CD4-positive, alpha-beta T cell (primary cell): ENCODE data around the gene FAAH. TPM values are rescaled to one million over a fixed set of nuclear protein-coding genes. Genes with fewer than 3 reads are reported as not detected.

Experiments used
- ATAC-seq: fragments of 200-7000 bp; cut with Tn5 transposase; one replicate; pipeline ENCODE4 v1.10.0; 2022; ENCODE audit warnings: mild to moderate bottlenecking; ENCODE audit not compliant: poor library complexity
- CTCF ChIA-PET: fragments of 350-600 bp; sonication (Branson Sonifier 250); formaldehyde crosslinking; loops from one replicate; lab custom pipeline; 2021; ENCODE audit warnings: antibody characterized with exemption, inconsistent platforms; lab: Charles Lee
- POLR2A ChIA-PET: fragments of 350-600 bp; sonication (Branson Sonifier 250); formaldehyde crosslinking; loops from one replicate; lab custom pipeline; 2021; ENCODE audit warnings: antibody characterized with exemption, inconsistent platforms; lab: Charles Lee
- DNase-seq, 14 experiments: peaks; one replicate each; pipeline ENCODE4 v3.0.0-alpha.2; 2013 to 2020; ENCODE audit warnings: mixed read lengths in 2 of 14
- H3K27ac ChIP-seq, 2 donors: one replicate each; pipeline versions ENCODE4 v1.5.1 to v1.7.0; 2013; ENCODE audit warnings: low read length in 2 of 2, low read depth in 1 of 2, mild to moderate bottlenecking in 1 of 2
- H3K27me3 ChIP-seq, 2 experiments: 1 replicate in 1 of 2; 2 replicates in 1 of 2; pipeline versions ENCODE4 v1.6.1 to v1.7.0; 2013; ENCODE audit warnings: low read length in 2 of 2, control low read depth in 1 of 2, mild to moderate bottlenecking in 1 of 2, moderate library complexity in 1 of 2; ENCODE audit not compliant: insufficient read depth in 2 of 2, control insufficient read depth in 1 of 2
- H3K36me3 ChIP-seq: one replicate; pipeline ENCODE4 v1.6.1; 2013; ENCODE audit warnings: low read length, control low read depth; ENCODE audit not compliant: insufficient read depth
- H3K4me1 ChIP-seq: one replicate; pipeline ENCODE4 v1.6.1; 2013; ENCODE audit warnings: low read length, control low read depth; ENCODE audit not compliant: insufficient read depth
- H3K4me3 ChIP-seq: one replicate; pipeline ENCODE4 v1.5.1; 2013; ENCODE audit warnings: mild to moderate bottlenecking, low read length, moderate library complexity
- H3K9me3 ChIP-seq, 2 experiments: 1 replicate in 1 of 2; 2 replicates in 1 of 2; pipeline versions ENCODE4 v1.6.1 to v1.7.0; 2013; ENCODE audit warnings: low read length in 2 of 2, mild to moderate bottlenecking in 2 of 2, control low read depth in 1 of 2, moderate library complexity in 1 of 2; ENCODE audit not compliant: control insufficient read depth in 1 of 2, insufficient read depth in 1 of 2
- H3K27ac Mint-ChIP-seq: one replicate; pipeline ENCODE4 v1.8.0; 2020; ENCODE audit warnings: mixed read lengths
- H3K27me3 Mint-ChIP-seq: one replicate; pipeline ENCODE4 v1.8.0; 2021; ENCODE audit warnings: mixed read lengths
- H3K36me3 Mint-ChIP-seq: one replicate; pipeline ENCODE4 v1.8.0; 2021; ENCODE audit warnings: low read depth, mixed read lengths
- H3K4me1 Mint-ChIP-seq: one replicate; pipeline ENCODE4 v1.8.0; 2021; ENCODE audit warnings: low read depth, mixed read lengths
- H3K4me3 Mint-ChIP-seq: one replicate; pipeline ENCODE4 v1.8.0; 2020; ENCODE audit warnings: mild to moderate bottlenecking, mixed read lengths
- H3K9me3 Mint-ChIP-seq: one replicate; pipeline ENCODE4 v1.8.0; 2020; ENCODE audit warnings: mixed read lengths
- intact Hi-C, 2 experiments: fragments of 100-400 bp; cut with DNase I in 1 of 2; cut with micrococcal nuclease in 1 of 2; formaldehyde crosslinking; loops; one replicate each; pipeline versions ENCODE4 v1.15.1 to v1.9.0; 2023 to 2025; cut with DNase I, micrococcal nuclease
- total RNA-seq, 174 experiments: library from RNA in 2 of 174; stranded (reverse) in 2 of 174; gene quantifications; one replicate each; pipeline ENCODE4 v1.2.3 and lab custom pipeline; 2021 to 2026
- TF ChIP-seq, protein P1 (sequence below): fragments of 200-600 bp; IDR thresholded peaks from one replicate; pipeline ENCODE4 v1.8.0; 2022; ENCODE audit warnings: antibody characterized with exemption, mild to moderate bottlenecking

FAAH gene
- total RNA-seq, 2 experiments from 2014 or later: 11.7 to 15.0 TPM

- TF ChIP-seq, protein P1, sequence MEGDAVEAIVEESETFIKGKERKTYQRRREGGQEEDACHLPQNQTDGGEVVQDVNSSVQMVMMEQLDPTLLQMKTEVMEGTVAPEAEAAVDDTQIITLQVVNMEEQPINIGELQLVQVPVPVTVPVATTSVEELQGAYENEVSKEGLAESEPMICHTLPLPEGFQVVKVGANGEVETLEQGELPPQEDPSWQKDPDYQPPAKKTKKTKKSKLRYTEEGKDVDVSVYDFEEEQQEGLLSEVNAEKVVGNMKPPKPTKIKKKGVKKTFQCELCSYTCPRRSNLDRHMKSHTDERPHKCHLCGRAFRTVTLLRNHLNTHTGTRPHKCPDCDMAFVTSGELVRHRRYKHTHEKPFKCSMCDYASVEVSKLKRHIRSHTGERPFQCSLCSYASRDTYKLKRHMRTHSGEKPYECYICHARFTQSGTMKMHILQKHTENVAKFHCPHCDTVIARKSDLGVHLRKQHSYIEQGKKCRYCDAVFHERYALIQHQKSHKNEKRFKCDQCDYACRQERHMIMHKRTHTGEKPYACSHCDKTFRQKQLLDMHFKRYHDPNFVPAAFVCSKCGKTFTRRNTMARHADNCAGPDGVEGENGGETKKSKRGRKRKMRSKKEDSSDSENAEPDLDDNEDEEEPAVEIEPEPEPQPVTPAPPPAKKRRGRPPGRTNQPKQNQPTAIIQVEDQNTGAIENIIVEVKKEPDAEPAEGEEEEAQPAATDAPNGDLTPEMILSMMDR: no peak
- intact Hi-C loops: no loop called here
- ChIA-PET CTCF (interaction anchor here (1.6 kb wide), 1 partner anchor 15 kb away, joined by 3 read pairs; no protein-coding TSS in a partner anchor), POLR2A (no interaction called here)
- H3K27me3 Mint-ChIP-seq: peaks cover 5% of the 10 kb centered on the region
- ATAC-seq (no peak), DNase-seq (no peak)
- Histone ChIP-seq H3K27ac (no peak overlapping the region), H3K36me3 (no peaks in the 10 kb centered on the region), H3K4me3 (no peak overlapping the region), H3K9me3 (peaks cover 0 to 3% of the 10 kb centered on the region in 2 experiments), H3K27me3 (peaks cover 0 to 3% of the 10 kb centered on the region in 2 experiments), H3K4me1 (peaks cover 5% of the 10 kb centered on the region)
- no peaks in the 10 kb centered on the region for H3K9me3 Mint-ChIP-seq
- H3K4me3 Mint-ChIP-seq: no peak overlapping the region
- peaks cover 31% of the 10 kb centered on the region for H3K4me1 Mint-ChIP-seq
- no peaks in the 10 kb centered on the region for H3K36me3 Mint-ChIP-seq
- H3K27ac Mint-ChIP-seq: no peak overlapping the region
These were observed 5.2 kb downstream of the FAAH start for GRCh38 chr1:46399307-46399706.

GRCh38 chr1:46400421-46400820, 6.3 kb downstream of the FAAH start:
- CTCF ChIA-PET: interaction anchor here (1.6 kb wide), 1 partner anchor 14 kb away, joined by 3 read pairs; no protein-coding TSS in a partner anchor
- Histone ChIP-seq H3K4me3 (no peak overlapping the region), H3K9me3 (no peaks in the 10 kb centered on the region), H3K36me3 (no peaks in the 10 kb centered on the region), H3K27ac (no peak overlapping the region), H3K27me3 (peaks cover 0 to 3% of the 10 kb centered on the region in 2 experiments), H3K4me1 (no peaks in the 10 kb centered on the region)
- DNase-seq (no peak), ATAC-seq (no peak)
- no peak overlapping the region for H3K4me3 Mint-ChIP-seq
- TF ChIP-seq, protein P1: no peak
- H3K36me3 Mint-ChIP-seq: no peaks in the 10 kb centered on the region
- no peaks in the 10 kb centered on the region for H3K9me3 Mint-ChIP-seq
- no peak overlapping the region for H3K27ac Mint-ChIP-seq
- intact Hi-C loops: no loop called here
- no peaks in the 10 kb centered on the region for H3K27me3 Mint-ChIP-seq
- H3K4me1 Mint-ChIP-seq: peaks cover 20% of the 10 kb centered on the region
- POLR2A ChIA-PET: no interaction called here

DNA sequence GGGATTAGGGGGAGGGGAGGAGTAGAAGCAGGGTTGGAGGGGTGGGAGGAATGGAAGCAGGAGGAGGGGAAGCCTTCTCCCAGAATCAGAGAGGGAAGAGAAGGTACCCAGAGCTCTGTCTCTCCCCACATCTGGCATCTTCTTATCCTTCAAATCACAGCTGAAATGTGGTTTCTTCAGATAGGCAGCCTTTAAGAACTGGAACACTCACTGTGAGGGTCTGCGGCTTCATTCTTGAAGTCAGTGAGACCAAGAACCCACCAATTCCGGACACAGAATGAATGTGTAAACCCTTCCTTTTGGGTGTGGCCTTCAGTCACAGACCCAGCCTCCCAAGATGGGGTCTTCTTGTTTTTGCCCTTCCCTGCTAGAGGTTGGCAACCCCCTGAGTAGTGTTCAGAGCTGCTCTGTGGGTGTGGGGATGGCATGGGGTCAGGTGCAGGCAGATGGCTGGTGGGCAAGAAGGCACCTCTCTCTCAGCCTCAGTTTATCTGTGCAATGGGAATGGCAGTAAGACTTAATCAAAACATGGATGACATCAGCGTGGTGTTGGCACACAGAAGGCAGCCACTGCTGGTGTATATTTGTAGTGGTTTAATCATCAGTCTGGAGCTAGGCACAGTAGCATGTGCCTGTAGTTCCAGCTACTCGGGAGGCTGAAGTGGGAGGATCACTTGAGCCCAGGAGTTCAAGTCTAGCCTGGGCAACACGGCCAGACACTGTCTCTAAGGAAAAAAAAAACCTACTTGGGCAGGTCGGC, 7.2 kb downstream of the FAAH start:
- no peak overlapping the region for H3K27ac Mint-ChIP-seq
- CTCF ChIA-PET: no interaction called here
- Histone ChIP-seq H3K27me3 (no peaks in the 10 kb centered on the region), H3K4me1 (peaks cover 5% of the 10 kb centered on the region), H3K27ac (no peak overlapping the region), H3K36me3 (no peaks in the 10 kb centered on the region), H3K4me3 (no peak overlapping the region), H3K9me3 (no peaks in the 10 kb centered on the region)
- TF ChIP-seq, protein P1: no peak
- H3K4me3 Mint-ChIP-seq: no peak overlapping the region
- no peaks in the 10 kb centered on the region for H3K27me3 Mint-ChIP-seq
- POLR2A ChIA-PET: no interaction called here
- H3K9me3 Mint-ChIP-seq: no peaks in the 10 kb centered on the region
- H3K36me3 Mint-ChIP-seq: no peaks in the 10 kb centered on the region
- DNase-seq: no peak
- intact Hi-C loops: no loop called here
- peaks cover 13% of the 10 kb centered on the region for H3K4me1 Mint-ChIP-seq
- no peak for ATAC-seq
